Fibroblast of mammary gland (primary cell): Measurements from ENCODE around the gene PPP4R2.

Experiments
- DNase-seq: peaks from one replicate; pipeline ENCODE4 v3.0.0-alpha.2; 2010; ENCODE audit warnings: low read depth
- H3K4me3 ChIP-seq: 2 replicates; pipeline ENCODE4 v1.5.1; 2011; ENCODE audit warnings: low read depth, mild to moderate bottlenecking, low read length, moderate library complexity; ENCODE audit not compliant: control insufficient read depth
- CTCF ChIP-seq: conservative IDR thresholded peaks from 2 replicates; pipeline ENCODE4 v1.5.1; 2011; ENCODE audit warnings: low read depth, low read length, inconsistent platforms; ENCODE audit not compliant: control insufficient read depth, insufficient read depth

PPP4R2 gene

GRCh38 chr3:73029321-73029796 is 32.7 kb downstream of the PPP4R2 start:
- no peak overlapping the region for H3K4me3 ChIP-seq
- TF ChIP-seq CTCF: no peak
- peak; percentile 97 for DNase-seq

- no peak for TF ChIP-seq CTCF
- DNase-seq: no peak
- H3K4me3 ChIP-seq: no peak overlapping the region
Measured at GRCh38 chr3:73030073-73030597, 33.5 kb downstream of the PPP4R2 start.

GRCh38 chr3:73031573-73032103 is 35.0 kb downstream of the PPP4R2 start:
- no peak for TF ChIP-seq CTCF
- no peak overlapping the region for H3K4me3 ChIP-seq
- no peak for DNase-seq

GRCh38 chr3:73036694-73037591 is 40.3 kb downstream of the PPP4R2 start:
- peak; percentile 39 for DNase-seq
- H3K4me3 ChIP-seq: no peak overlapping the region
- no peak for TF ChIP-seq CTCF

- TF ChIP-seq CTCF: no peak
- H3K4me3 ChIP-seq: no peak overlapping the region
- DNase-seq: no peak
Measured at GRCh38 chr3:73041537-73041936, 44.9 kb downstream of the PPP4R2 start.

GRCh38 chr3:73043414-73043813 is 46.8 kb downstream of the PPP4R2 start:
- no peak overlapping the region for H3K4me3 ChIP-seq
- no peak for TF ChIP-seq CTCF
- no peak for DNase-seq
